Measurements from ENCODE around the gene ZNF135. TPM values are rescaled to one million over a fixed set of nuclear protein-coding genes. Genes with fewer than 3 reads are reported as not detected.

ZNF135 gene
- total RNA-seq, 4 donors from 2014 or later = 6.2 to 18.6 (median 15.3) TPM

GRCh38 chr19:58067240-58067912, 8.3 kb downstream of the ZNF135 start:
- DNase-seq = no peak
- no peak overlapping the region for H3K4me3 ChIP-seq
- intact Hi-C loops (cut with DNase I; ENCODE audit: low total_unique reads) = no loop called here

GRCh38 chr19:58079792-58080191, 20.7 kb downstream of the ZNF135 start:
- Histone ChIP-seq H3K9me3 (peaks cover 0 to 34% of the 10 kb centered on the region in 2 donors), H3K27ac (no peak overlapping the region), H3K27me3 (no peaks in the 10 kb centered on the region), H3K4me3 (no peak overlapping the region), H3K36me3 (no peaks in the 10 kb centered on the region), H3K4me1 (no peaks in the 10 kb centered on the region)
- intact Hi-C loops (cut with DNase I; ENCODE audit: low total_unique reads) = no loop called here
- DNase-seq = no peak
- TF ChIP-seq CTCF (IDR thresholded peaks at IDR 0.05) (no peak), POLR2A (IDR thresholded peaks at IDR 0.05) (no peak)

More at GRCh38 chr19:58067240-58067912, 8.3 kb downstream of the ZNF135 start:
- Histone ChIP-seq H3K27ac (no peak overlapping the region), H3K27me3 (no peaks in the 10 kb centered on the region), H3K4me1 (no peaks in the 10 kb centered on the region), H3K9me3 (peaks cover 0 to 56% of the 10 kb centered on the region in 2 donors), H3K36me3 (no peaks in the 10 kb centered on the region)
- TF ChIP-seq CTCF (IDR thresholded peaks at IDR 0.05) (no peak), POLR2A (IDR thresholded peaks at IDR 0.05) (no peak)

GRCh38 chr19:58083021-58083420, 23.9 kb downstream of the ZNF135 start:
- Histone ChIP-seq H3K4me3 (no peak overlapping the region), H3K27me3 (no peaks in the 10 kb centered on the region), H3K4me1 (no peaks in the 10 kb centered on the region), H3K27ac (no peak overlapping the region), H3K9me3 (peaks cover 0 to 39% of the 10 kb centered on the region in 2 donors), H3K36me3 (no peaks in the 10 kb centered on the region)
- intact Hi-C loops (cut with DNase I; ENCODE audit: low total_unique reads) = no loop called here
- TF ChIP-seq POLR2A (IDR thresholded peaks at IDR 0.05) = no peak
- DNase-seq = no peak

GRCh38 chr19:58084596-58085347, 25.7 kb downstream of the ZNF135 start:
- Histone ChIP-seq H3K9me3 (peaks cover 0 to 40% of the 10 kb centered on the region in 2 donors), H3K27ac (no peak overlapping the region), H3K4me1 (no peaks in the 10 kb centered on the region), H3K4me3 (no peak overlapping the region), H3K36me3 (no peaks in the 10 kb centered on the region), H3K27me3 (no peaks in the 10 kb centered on the region)
- TF ChIP-seq CTCF (IDR thresholded peaks at IDR 0.05) = no peak
- no peak for TF ChIP-seq POLR2A (IDR thresholded peaks at IDR 0.05)
- intact Hi-C loops (cut with DNase I; ENCODE audit: low total_unique reads) = no loop called here
- no peak for DNase-seq

- intact Hi-C loops (cut with DNase I; ENCODE audit: low total_unique reads) = no loop called here
- Histone ChIP-seq H3K36me3 (no peaks in the 10 kb centered on the region), H3K9me3 (peaks cover 0 to 43% of the 10 kb centered on the region in 2 donors)
Observed at GRCh38 chr19:58085348-58085875, 26.3 kb downstream of the ZNF135 start.

More at GRCh38 chr19:58085348-58085875, 26.3 kb downstream of the ZNF135 start:
- TF ChIP-seq CTCF (IDR thresholded peaks at IDR 0.05) = no peak
- TF ChIP-seq POLR2A (IDR thresholded peaks at IDR 0.05) = no peak
- H3K27ac ChIP-seq = no peak overlapping the region
- no peaks in the 10 kb centered on the region for H3K27me3 ChIP-seq
- H3K4me1 ChIP-seq = no peaks in the 10 kb centered on the region
- no peak for DNase-seq
- no peak overlapping the region for H3K4me3 ChIP-seq
